Transverse colon (tissue), 4 donors: ENCODE measurements around the gene LRRC61. TPM values are rescaled to one million over a fixed set of nuclear protein-coding genes. Genes with fewer than 3 reads are reported as not detected.
A peak's percentile ranks its signal among the peaks of the same experiment; 100 is the strongest.
"Not testable (repeated sequence)": the region's sequence is repeated elsewhere in the genome, so short reads cannot be mapped to it uniquely, and the experiment has no call there.

Experiments
- DNase-seq: peaks from one replicate; pipeline ENCODE4 v3.0.0-alpha.2; 2019
- H3K27ac ChIP-seq, 4 donors: fragments of 200-600 bp; sonication (generic); 2 replicates each; pipeline ENCODE4 v1.5.1; 2016 to 2018; ENCODE audit warnings: inconsistent platforms in 4 of 4
- H3K27me3 ChIP-seq: fragments of 200-600 bp; sonication (generic); 2 replicates; pipeline ENCODE4 v1.5.1; 2017; ENCODE audit warnings: inconsistent platforms
- H3K36me3 ChIP-seq, 4 donors: fragments of 200-600 bp; sonication (generic); 2 replicates each; pipeline ENCODE4 v1.5.1; 2017 to 2019; ENCODE audit warnings: inconsistent platforms in 4 of 4
- H3K4me1 ChIP-seq, 4 donors: fragments of 200-600 bp; sonication (generic); 2 replicates each; pipeline ENCODE4 v1.5.1; 2017 to 2020; ENCODE audit warnings: inconsistent platforms in 4 of 4
- H3K4me3 ChIP-seq, 4 donors: fragments of 200-600 bp; sonication (generic); 1 replicate in 1 of 4; 2 replicates in 3 of 4; pipeline versions ENCODE4 v1.5.1 to v1.6.1; 2017 to 2019; ENCODE audit warnings: inconsistent platforms in 4 of 4
- H3K9me3 ChIP-seq, 2 donors: fragments of 200-600 bp; sonication (generic); 2 replicates each; pipeline ENCODE4 v1.5.1; 2017 to 2019; ENCODE audit warnings: inconsistent platforms in 2 of 2
- CTCF ChIP-seq, 5 experiments: fragments of 200-600 bp in 3 of 5; fragments of 450-650 bp in 2 of 5; sonication (generic) in 3 of 5; IDR thresholded peaks; 1 replicate in 2 of 5; 2 replicates in 3 of 5; pipeline ENCODE4 v1.5.1; 2016 to 2017; ENCODE audit warnings: antibody characterized with exemption in 5 of 5, inconsistent platforms in 3 of 5, mild to moderate bottlenecking in 2 of 5, moderate library complexity in 1 of 5
- EP300 ChIP-seq: sonication (generic); formaldehyde crosslinking; IDR thresholded peaks from one replicate; pipeline ENCODE4 v1.6.1; 2017; ENCODE audit warnings: antibody characterized with exemption, low read depth
- POLR2A ChIP-seq: fragments of 450-650 bp; IDR thresholded peaks from one replicate; pipeline ENCODE4 v1.6.1; 2016; ENCODE audit warnings: antibody characterized with exemption, mild to moderate bottlenecking, moderate library complexity
- POLR2AphosphoS5 ChIP-seq, 3 donors: sonication (generic); formaldehyde crosslinking; IDR thresholded peaks; one replicate each; pipeline ENCODE4 v1.6.1; 2016; ENCODE audit warnings: antibody characterized with exemption in 3 of 3
- WGBS, 2 donors: methylation state at CpG; one replicate each; pipeline ENCODE4 v1.1.5; 2018; ENCODE audit warnings: low coverage in 1 of 2; 5-methylcytosine and 5-hydroxymethylcytosine counted together
- in situ Hi-C, 4 donors: fragments of 200-750 bp; cut with MboI; loops; one replicate each; pipeline versions ENCODE4 v1.15.0 to v1.15.1; 2017; ENCODE audit warnings: low sequenced_read_pairs in 3 of 4, low pct_ligation_motif_present in 1 of 4, low pct_unique_long_range_greater_than_20kb in 1 of 4
- intact Hi-C: fragments of 100-400 bp; cut with DNase I; formaldehyde crosslinking; loops from one replicate; pipeline ENCODE4 v1.15.1; 2023; ENCODE audit warnings: low total_unique reads
- total RNA-seq, 4 donors: library from RNA; depleted of rRNA; stranded (reverse); fragments of >200 nt; gene quantifications; one replicate each; pipeline ENCODE4 v1.1.0, GENCODE V29; 2016

LRRC61 gene
- total RNA-seq, 4 donors from 2014 or later = 1.4 to 55.4 (median 17.2) TPM

GRCh38 chr7:150313367-150313809 is 9.8 kb upstream of the LRRC61 start:
- Histone ChIP-seq H3K27ac (no peak overlapping the region), H3K27me3 (no peaks in the 10 kb centered on the region), H3K4me1 (no peaks in the 10 kb centered on the region), H3K36me3 (no peaks in the 10 kb centered on the region), H3K4me3 (no peak overlapping the region), H3K9me3 (no peaks in the 10 kb centered on the region)
- intact Hi-C loops = no loop called here
- DNase-seq = no peak
- TF ChIP-seq POLR2A (no peak), POLR2AphosphoS5 (IDR thresholded peaks at IDR 0.05) (no peak), CTCF (IDR thresholded peaks at IDR 0.05) (no peak)
- in situ Hi-C loops = loop anchor here in 3 of 4 donors (25.0 kb wide), 1 partner anchor 99 kb away; a partner anchor contains a TSS
- 80 to 84% methylated on average over 3 of the region's 3 CpGs for WGBS, 2 donors

GRCh38 chr7:150313870-150314269 is 9.3 kb upstream of the LRRC61 start:
- no peaks in the 10 kb centered on the region for H3K27me3 ChIP-seq
- no peak for DNase-seq
- intact Hi-C loops (no loop called here), in situ Hi-C loops (loop anchor here in 3 of 4 donors (25.0 kb wide), 1 partner anchor 98 kb away; a partner anchor contains a TSS)
- H3K4me3 ChIP-seq = no peak overlapping the region
- no peaks in the 10 kb centered on the region for H3K4me1 ChIP-seq
- no peaks in the 10 kb centered on the region for H3K9me3 ChIP-seq
- H3K36me3 ChIP-seq = no peaks in the 10 kb centered on the region
- TF ChIP-seq EP300 (no peak), CTCF (IDR thresholded peaks at IDR 0.05) (no peak)
- H3K27ac ChIP-seq = no peak overlapping the region
- WGBS, 2 donors = 93% methylated on average over 6 of the region's 6 CpGs; no CpG with 5 or more reads in 1 of the 2 donors

- Histone ChIP-seq H3K36me3 (no peaks in the 10 kb centered on the region), H3K9me3 (no peaks in the 10 kb centered on the region), H3K27me3 (no peaks in the 10 kb centered on the region), H3K27ac (no peak overlapping the region), H3K4me3 (no peak overlapping the region), H3K4me1 (no peaks in the 10 kb centered on the region)
- DNase-seq = no peak
- in situ Hi-C loops (loop anchor here in 3 of 4 donors (25.0 kb wide), 1 partner anchor 98 kb away; a partner anchor contains a TSS), intact Hi-C loops (no loop called here)
- TF ChIP-seq EP300 (no peak), POLR2A (no peak), POLR2AphosphoS5 (IDR thresholded peaks at IDR 0.05) (no peak), CTCF (IDR thresholded peaks at IDR 0.05) (no peak)
- 96 to 99% methylated on average over 4 to 5 of the region's 5 CpGs for WGBS, 2 donors
Measured at GRCh38 chr7:150314639-150315239, 8.4 kb upstream of the LRRC61 start.

DNA sequence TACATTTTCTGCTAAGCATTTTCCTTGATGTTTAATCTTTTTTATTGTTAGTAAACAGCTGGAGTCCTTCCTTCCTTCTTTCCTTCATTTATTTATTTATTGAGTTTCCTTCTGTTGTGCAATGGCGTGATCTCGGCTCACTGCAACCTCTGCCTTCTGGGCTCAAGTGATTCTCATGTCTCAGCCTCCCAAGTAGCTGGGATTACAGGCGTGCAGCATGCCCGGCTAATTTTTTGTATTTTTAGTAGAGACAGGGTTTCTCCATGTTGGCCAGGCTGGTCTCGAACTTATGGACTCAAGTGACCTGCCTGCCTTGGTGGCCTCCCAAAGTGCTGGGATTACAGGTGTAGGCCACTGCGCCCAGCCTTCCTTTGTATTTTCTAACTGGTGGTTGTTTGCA is 6.2 kb upstream of the LRRC61 start:
- H3K4me3 ChIP-seq, H3K4me1 ChIP-seq, H3K27me3 ChIP-seq, H3K36me3 ChIP-seq, intact Hi-C loops, H3K9me3 ChIP-seq, DNase-seq: not testable (repeated sequence)
- WGBS, 2 donors = 84 to 90% methylated on average over 2 to 6 of the region's 6 CpGs
- H3K27ac ChIP-seq = peak overlapping the region in 1 of 4 donors; percentile 5
- in situ Hi-C loops = loop anchor here in 3 of 4 donors (25.0 kb wide), 1 partner anchor 95 kb away; a partner anchor contains a TSS
